ENCODE data around the gene RBM20.

Gene RBM20

DNA sequence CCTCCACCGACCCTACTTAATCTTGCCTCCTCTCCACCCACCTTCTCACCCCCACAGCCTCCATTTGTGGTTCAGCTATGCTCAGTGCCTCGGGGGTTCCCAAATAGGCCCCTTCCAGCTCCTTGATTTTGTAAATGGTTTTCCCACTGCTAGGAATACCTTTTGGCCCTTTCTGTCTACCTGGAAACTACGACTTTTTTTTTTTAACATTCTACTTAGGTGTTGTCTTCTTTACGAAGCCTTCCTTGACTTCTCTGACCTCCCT lies 200.4 kb downstream of the RBM20 start:
- TF ChIP-seq ZFP3 (CRISPR knock-in tag; IDR thresholded peaks at IDR 0.05) = no peak
- no peak for TF ChIP-seq PATZ1 (CRISPR knock-in tag; IDR thresholded peaks at IDR 0.05; ENCODE audit: borderline replicate concordance)
- TF ChIP-seq RARB (CRISPR knock-in tag; IDR thresholded peaks at IDR 0.05) = no peak
- no peak for TF ChIP-seq ZC3H10 (CRISPR knock-in tag; IDR thresholded peaks at IDR 0.05)
- no peak for ATAC-seq

GRCh38 chr10:110845192-110845755 lies 201.1 kb downstream of the RBM20 start:
- TF ChIP-seq BACH2 (CRISPR knock-in tag; IDR thresholded peaks at IDR 0.05; ENCODE audit: borderline replicate concordance) (no peak), PATZ1 (CRISPR knock-in tag; IDR thresholded peaks at IDR 0.05; ENCODE audit: borderline replicate concordance) (no peak), ZNF70 (CRISPR knock-in tag; IDR thresholded peaks at IDR 0.05) (no peak), ZFP3 (CRISPR knock-in tag; IDR thresholded peaks at IDR 0.05) (no peak), OSR1 (CRISPR knock-in tag; IDR thresholded peaks at IDR 0.05) (no peak), SNAI2 (CRISPR knock-in tag; IDR thresholded peaks at IDR 0.05) (no peak)
- no peak for ATAC-seq

- ATAC-seq = no peak
- no peak for TF ChIP-seq PPARA (CRISPR knock-in tag; IDR thresholded peaks at IDR 0.05; ENCODE audit: borderline replicate concordance)
- no peak for TF ChIP-seq CSDC2 (CRISPR knock-in tag; IDR thresholded peaks at IDR 0.05)
- TF ChIP-seq TOX (CRISPR knock-in tag; IDR thresholded peaks at IDR 0.05; ENCODE audit: borderline replicate concordance) = no peak
- TF ChIP-seq ZNF8 (CRISPR knock-in tag; IDR thresholded peaks at IDR 0.05) = no peak
- no peak for TF ChIP-seq ZFP30 (CRISPR knock-in tag; IDR thresholded peaks at IDR 0.05)
- TF ChIP-seq ZNF565 (CRISPR knock-in tag; conservative IDR thresholded peaks at IDR 0.05; ENCODE audit: low read depth) = no peak
- no peak for TF ChIP-seq ZFP3 (CRISPR knock-in tag; IDR thresholded peaks at IDR 0.05)
- TF ChIP-seq TSHZ2 (CRISPR knock-in tag; IDR thresholded peaks at IDR 0.05) = no peak
- TF ChIP-seq RARB (CRISPR knock-in tag; IDR thresholded peaks at IDR 0.05) = no peak
- TF ChIP-seq ESRRG (CRISPR knock-in tag; IDR thresholded peaks at IDR 0.05) = no peak
- no peak for TF ChIP-seq ZC3H10 (CRISPR knock-in tag; IDR thresholded peaks at IDR 0.05)
- TF ChIP-seq CSRNP3 (CRISPR knock-in tag; IDR thresholded peaks at IDR 0.05) = no peak
- TF ChIP-seq ARNTL (CRISPR knock-in tag; IDR thresholded peaks at IDR 0.05; ENCODE audit: borderline replicate concordance, low read depth) = no peak
- TF ChIP-seq ZNF70 (CRISPR knock-in tag; IDR thresholded peaks at IDR 0.05) = no peak
These were observed 201.9 kb downstream of the RBM20 start for GRCh38 chr10:110845756-110846620.

GRCh38 chr10:110847374-110847773 lies 203.2 kb downstream of the RBM20 start:
- ATAC-seq = no peak
- TF ChIP-seq ZFP30 (CRISPR knock-in tag; IDR thresholded peaks at IDR 0.05) = no peak
- no peak for TF ChIP-seq PATZ1 (CRISPR knock-in tag; IDR thresholded peaks at IDR 0.05; ENCODE audit: borderline replicate concordance)
- no peak for TF ChIP-seq ARNTL (CRISPR knock-in tag; IDR thresholded peaks at IDR 0.05; ENCODE audit: borderline replicate concordance, low read depth)
- TF ChIP-seq CSDC2 (CRISPR knock-in tag; IDR thresholded peaks at IDR 0.05) = no peak
- no peak for TF ChIP-seq TSHZ2 (CRISPR knock-in tag; IDR thresholded peaks at IDR 0.05)
- TF ChIP-seq RARB (CRISPR knock-in tag; IDR thresholded peaks at IDR 0.05) = no peak
- no peak for TF ChIP-seq OSR1 (CRISPR knock-in tag; IDR thresholded peaks at IDR 0.05)
- TF ChIP-seq BACH2 (CRISPR knock-in tag; IDR thresholded peaks at IDR 0.05; ENCODE audit: borderline replicate concordance) = no peak
- TF ChIP-seq ZNF565 (CRISPR knock-in tag; conservative IDR thresholded peaks at IDR 0.05; ENCODE audit: low read depth) = no peak

Measured in SK-N-SH treated with all-trans-retinoic acid at 6 μM for 48 hours (cell line).